Measurements from ENCODE around the gene RNF152. TPM values are rescaled to one million over a fixed set of nuclear protein-coding genes. Genes with fewer than 3 reads are reported as not detected.

Gene RNF152
- total RNA-seq, 1 donor from 2014 or later, result 4.1 TPM

DNA sequence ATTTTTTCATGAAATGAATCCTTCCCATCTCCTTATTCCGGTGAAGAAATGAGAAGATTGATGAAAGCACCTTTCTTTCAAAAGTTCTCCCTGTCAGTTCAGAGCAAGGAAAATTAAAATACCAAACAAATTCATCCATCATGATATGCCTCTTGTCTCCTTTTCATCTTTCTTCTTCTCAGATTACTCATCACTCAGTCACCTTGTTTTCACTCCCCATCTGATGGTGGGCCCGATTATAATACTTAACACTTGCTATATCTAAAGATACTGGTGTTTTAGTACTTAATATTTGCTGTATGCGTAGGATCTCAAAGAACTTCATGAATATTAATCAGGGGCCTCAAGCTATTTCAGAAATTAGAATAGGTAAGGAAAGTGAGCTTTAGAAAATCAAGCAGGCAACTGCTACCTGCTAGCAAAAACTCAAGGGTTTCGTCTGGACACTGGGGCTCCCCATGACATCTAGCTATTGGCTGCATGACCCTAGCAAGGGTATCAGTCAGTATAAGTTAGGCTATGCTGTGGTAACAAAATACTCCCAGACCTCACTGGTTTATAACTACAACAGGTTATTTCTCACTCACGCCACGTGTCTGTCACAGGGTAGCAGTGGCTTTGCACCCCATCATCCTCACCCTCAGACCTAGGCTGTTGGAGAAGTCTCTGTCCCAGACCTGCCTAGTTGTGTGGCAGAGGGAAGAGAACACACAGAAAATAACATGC is 39.0 kb upstream of the RNF152 start:
- H3K4me1 Mint-ChIP-seq (ENCODE audit: unreplicated experiment), result peaks cover 14% of the 10 kb centered on the region
- TF ChIP-seq, protein P1, sequence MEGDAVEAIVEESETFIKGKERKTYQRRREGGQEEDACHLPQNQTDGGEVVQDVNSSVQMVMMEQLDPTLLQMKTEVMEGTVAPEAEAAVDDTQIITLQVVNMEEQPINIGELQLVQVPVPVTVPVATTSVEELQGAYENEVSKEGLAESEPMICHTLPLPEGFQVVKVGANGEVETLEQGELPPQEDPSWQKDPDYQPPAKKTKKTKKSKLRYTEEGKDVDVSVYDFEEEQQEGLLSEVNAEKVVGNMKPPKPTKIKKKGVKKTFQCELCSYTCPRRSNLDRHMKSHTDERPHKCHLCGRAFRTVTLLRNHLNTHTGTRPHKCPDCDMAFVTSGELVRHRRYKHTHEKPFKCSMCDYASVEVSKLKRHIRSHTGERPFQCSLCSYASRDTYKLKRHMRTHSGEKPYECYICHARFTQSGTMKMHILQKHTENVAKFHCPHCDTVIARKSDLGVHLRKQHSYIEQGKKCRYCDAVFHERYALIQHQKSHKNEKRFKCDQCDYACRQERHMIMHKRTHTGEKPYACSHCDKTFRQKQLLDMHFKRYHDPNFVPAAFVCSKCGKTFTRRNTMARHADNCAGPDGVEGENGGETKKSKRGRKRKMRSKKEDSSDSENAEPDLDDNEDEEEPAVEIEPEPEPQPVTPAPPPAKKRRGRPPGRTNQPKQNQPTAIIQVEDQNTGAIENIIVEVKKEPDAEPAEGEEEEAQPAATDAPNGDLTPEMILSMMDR (IDR thresholded peaks at IDR 0.05; ENCODE audit: unreplicated experiment), result no peak

DNA sequence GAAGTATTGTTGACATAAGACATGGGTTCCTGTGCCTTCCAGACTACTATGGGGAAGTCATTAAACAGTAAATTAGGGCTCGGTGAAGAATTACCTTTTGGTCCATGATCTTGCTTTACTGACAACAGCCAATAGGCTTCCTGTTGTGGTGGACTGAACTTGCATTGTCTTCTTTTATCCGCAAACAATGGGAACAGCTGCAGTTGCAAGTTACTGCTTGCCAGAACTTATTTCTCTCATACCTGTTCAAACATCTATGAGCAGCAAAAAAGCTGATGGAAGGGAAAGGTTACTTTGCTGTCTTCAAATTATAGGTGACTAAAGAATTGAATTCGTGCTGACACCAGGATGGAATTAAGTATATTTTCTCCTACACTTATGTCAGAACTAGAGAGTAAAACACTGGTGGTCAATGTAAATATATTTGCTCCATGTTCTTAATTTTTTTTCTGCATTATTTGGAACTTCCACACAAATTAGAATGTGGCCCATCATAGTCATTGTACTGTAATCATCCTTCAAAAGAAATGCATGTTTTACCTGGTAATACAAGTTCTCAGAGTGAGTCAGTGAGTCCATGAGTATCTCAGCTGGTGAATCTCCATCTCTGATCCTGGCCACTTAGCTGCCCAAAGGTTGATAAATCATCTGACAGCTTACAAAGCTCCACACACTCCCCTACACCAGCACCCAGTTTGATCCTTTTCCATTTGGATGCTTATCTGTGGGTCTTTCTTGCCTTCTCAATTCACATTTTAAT is 37.3 kb upstream of the RNF152 start:
- TF ChIP-seq, protein P1 (IDR thresholded peaks at IDR 0.05; ENCODE audit: unreplicated experiment), result no peak
- Mint-ChIP-seq H3K4me1 (ENCODE audit: unreplicated experiment) (peaks cover 9% of the 10 kb centered on the region), H3K4me3 (ENCODE audit: unreplicated experiment) (no peak overlapping the region), H3K36me3 (ENCODE audit: low read depth, unreplicated experiment) (peaks cover 7% of the 10 kb centered on the region), H3K27ac (ENCODE audit: unreplicated experiment) (no peak overlapping the region), H3K27me3 (ENCODE audit: unreplicated experiment) (peaks cover 2% of the 10 kb centered on the region), H3K9me3 (ENCODE audit: unreplicated experiment) (no peaks in the 10 kb centered on the region)
- DNase-seq (ENCODE audit: low spot score), result no peak

More for the DNA sequence above, 39.0 kb upstream of the RNF152 start:
- Mint-ChIP-seq H3K27me3 (ENCODE audit: unreplicated experiment) (peaks cover 2% of the 10 kb centered on the region), H3K4me3 (ENCODE audit: unreplicated experiment) (no peak overlapping the region), H3K9me3 (ENCODE audit: unreplicated experiment) (no peaks in the 10 kb centered on the region), H3K36me3 (ENCODE audit: low read depth, unreplicated experiment) (peaks cover 7% of the 10 kb centered on the region), H3K27ac (ENCODE audit: unreplicated experiment) (no peak overlapping the region)
- DNase-seq (ENCODE audit: low spot score), result no peak

DNA sequence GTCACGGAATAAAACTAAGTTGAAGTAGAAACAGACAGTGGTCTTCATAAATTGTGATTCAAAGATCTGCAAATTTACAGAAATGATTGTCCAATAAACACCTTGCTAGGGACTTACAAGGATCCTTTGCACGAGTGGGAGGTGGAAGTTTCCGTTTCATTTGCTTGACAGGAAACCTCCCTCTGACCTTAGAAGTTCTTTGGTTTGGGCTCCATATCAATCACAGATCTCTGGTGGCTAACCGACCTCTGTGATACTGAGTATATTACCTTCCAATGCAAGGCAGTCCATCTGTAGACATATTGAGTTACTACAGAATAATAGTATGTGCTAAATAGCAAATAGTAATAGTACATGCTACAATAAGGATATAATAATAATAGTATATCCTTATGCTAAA is 33.7 kb upstream of the RNF152 start:
- Mint-ChIP-seq H3K36me3 (ENCODE audit: low read depth, unreplicated experiment) (peaks cover 7% of the 10 kb centered on the region), H3K4me3 (ENCODE audit: unreplicated experiment) (no peak overlapping the region), H3K27me3 (ENCODE audit: unreplicated experiment) (peaks cover 2% of the 10 kb centered on the region), H3K9me3 (ENCODE audit: unreplicated experiment) (no peaks in the 10 kb centered on the region), H3K27ac (ENCODE audit: unreplicated experiment) (no peak overlapping the region), H3K4me1 (ENCODE audit: unreplicated experiment) (peaks cover 8% of the 10 kb centered on the region)
- TF ChIP-seq, protein P1 (IDR thresholded peaks at IDR 0.05; ENCODE audit: unreplicated experiment), result no peak
- no peak for DNase-seq (ENCODE audit: low spot score)

DNA sequence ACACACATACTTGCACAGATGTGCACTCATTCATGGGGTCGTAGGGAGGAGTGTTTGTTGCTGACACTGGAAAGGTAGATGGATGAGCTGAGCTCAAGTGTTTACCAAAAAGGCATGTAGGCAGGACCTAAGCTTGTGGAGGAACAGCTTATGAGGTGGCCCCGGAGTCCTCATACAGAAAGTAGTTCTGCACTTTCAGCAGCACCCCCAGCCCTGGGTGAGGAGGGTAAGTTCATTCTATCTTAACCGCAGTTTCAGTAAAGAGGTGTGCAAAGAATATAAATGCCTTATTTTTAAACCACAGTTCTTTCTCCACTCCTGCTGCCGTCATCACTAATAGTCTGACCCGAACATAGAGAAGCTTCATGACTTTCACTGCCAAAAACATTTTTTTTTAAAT is 31.7 kb upstream of the RNF152 start:
- Mint-ChIP-seq H3K4me1 (ENCODE audit: unreplicated experiment) (peaks cover under 1% of the 10 kb centered on the region), H3K27me3 (ENCODE audit: unreplicated experiment) (peaks cover under 1% of the 10 kb centered on the region), H3K27ac (ENCODE audit: unreplicated experiment) (no peak overlapping the region), H3K4me3 (ENCODE audit: unreplicated experiment) (no peak overlapping the region), H3K9me3 (ENCODE audit: unreplicated experiment) (no peaks in the 10 kb centered on the region), H3K36me3 (ENCODE audit: low read depth, unreplicated experiment) (peaks cover 7% of the 10 kb centered on the region)
- TF ChIP-seq, protein P1 (IDR thresholded peaks at IDR 0.05; ENCODE audit: unreplicated experiment), result no peak
- DNase-seq (ENCODE audit: low spot score), result no peak

DNA sequence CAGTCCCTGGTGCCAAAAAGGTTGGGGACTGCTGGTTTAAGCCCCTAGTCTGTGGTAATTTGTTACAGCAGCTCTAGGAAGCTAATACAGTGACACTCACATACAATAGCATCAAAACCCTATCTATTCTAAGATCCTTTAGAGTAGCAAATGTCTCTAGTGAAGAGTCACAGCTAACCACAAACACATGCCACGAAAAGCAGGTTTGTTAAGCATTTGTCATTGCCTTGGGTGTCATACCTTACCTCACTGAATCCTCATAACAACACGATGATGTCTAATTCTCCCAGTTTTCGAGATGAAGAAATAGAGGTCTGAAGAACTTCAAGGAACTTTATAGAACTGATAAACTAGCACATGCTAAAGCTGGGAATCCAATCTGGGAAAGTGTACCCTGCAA is 29.6 kb upstream of the RNF152 start:
- H3K27me3 Mint-ChIP-seq (ENCODE audit: unreplicated experiment), result no peaks in the 10 kb centered on the region
- H3K4me3 Mint-ChIP-seq (ENCODE audit: unreplicated experiment), result no peak overlapping the region
- TF ChIP-seq, protein P1 (IDR thresholded peaks at IDR 0.05; ENCODE audit: unreplicated experiment), result no peak
- no peaks in the 10 kb centered on the region for H3K9me3 Mint-ChIP-seq (ENCODE audit: unreplicated experiment)
- peaks cover 1% of the 10 kb centered on the region for H3K36me3 Mint-ChIP-seq (ENCODE audit: low read depth, unreplicated experiment)
- no peak overlapping the region for H3K27ac Mint-ChIP-seq (ENCODE audit: unreplicated experiment)
- DNase-seq (ENCODE audit: low spot score), result no peak
- no peaks in the 10 kb centered on the region for H3K4me1 Mint-ChIP-seq (ENCODE audit: unreplicated experiment)

All from endothelial cell (in vitro differentiated cells).